ENCODE measurements around the gene TNS3. TPM values are rescaled to one million over a fixed set of nuclear protein-coding genes. Genes with fewer than 3 reads are reported as not detected.

Gene TNS3
- total RNA-seq, 2 experiments from 2014 or later = not detected

- no peaks in the 10 kb centered on the region for H3K36me3 Mint-ChIP-seq (ENCODE audit: low read depth)
- H3K27ac Mint-ChIP-seq = no peak overlapping the region
- no peaks in the 10 kb centered on the region for H3K27me3 Mint-ChIP-seq
- no peaks in the 10 kb centered on the region for H3K9me3 Mint-ChIP-seq
- DNase-seq = no peak
- no peaks in the 10 kb centered on the region for H3K4me1 Mint-ChIP-seq
- ChIA-PET POLR2A (no interaction called here), CTCF (no interaction called here)
- no peak overlapping the region for H3K4me3 Mint-ChIP-seq
These were observed 237.5 kb downstream of the TNS3 start for GRCh38 chr7:47344171-47344955.

GRCh38 chr7:47343061-47343455 is 238.9 kb downstream of the TNS3 start:
- no peak for DNase-seq
- no peaks in the 10 kb centered on the region for H3K27me3 Mint-ChIP-seq
- no peak overlapping the region for H3K27ac Mint-ChIP-seq
- H3K4me3 Mint-ChIP-seq = no peak overlapping the region
- no peaks in the 10 kb centered on the region for H3K36me3 Mint-ChIP-seq (ENCODE audit: low read depth)
- ChIA-PET CTCF (no interaction called here), POLR2A (no interaction called here)
- H3K4me1 Mint-ChIP-seq = no peaks in the 10 kb centered on the region
- no peaks in the 10 kb centered on the region for H3K9me3 Mint-ChIP-seq

- no peaks in the 10 kb centered on the region for H3K27me3 Mint-ChIP-seq
- H3K27ac Mint-ChIP-seq = no peak overlapping the region
- no peaks in the 10 kb centered on the region for H3K9me3 Mint-ChIP-seq
- CTCF ChIA-PET = no interaction called here
- H3K4me1 Mint-ChIP-seq = no peaks in the 10 kb centered on the region
- DNase-seq = no peak
- POLR2A ChIA-PET = no interaction called here
- H3K36me3 Mint-ChIP-seq (ENCODE audit: low read depth) = no peaks in the 10 kb centered on the region
- H3K4me3 Mint-ChIP-seq = no peak overlapping the region
These were observed 239.4 kb downstream of the TNS3 start for GRCh38 chr7:47342296-47343060.

GRCh38 chr7:47340517-47340916 is 241.4 kb downstream of the TNS3 start:
- Mint-ChIP-seq H3K27me3 (no peaks in the 10 kb centered on the region), H3K4me3 (no peak overlapping the region), H3K4me1 (no peaks in the 10 kb centered on the region), H3K27ac (no peak overlapping the region), H3K36me3 (ENCODE audit: low read depth) (no peaks in the 10 kb centered on the region), H3K9me3 (no peaks in the 10 kb centered on the region)
- DNase-seq = no peak
- CTCF ChIA-PET = no interaction called here
- POLR2A ChIA-PET = no interaction called here

GRCh38 chr7:47338026-47338425 is 243.9 kb downstream of the TNS3 start:
- H3K4me3 Mint-ChIP-seq = no peak overlapping the region
- DNase-seq = no peak
- no peak overlapping the region for H3K27ac Mint-ChIP-seq
- no peaks in the 10 kb centered on the region for H3K36me3 Mint-ChIP-seq (ENCODE audit: low read depth)
- POLR2A ChIA-PET = no interaction called here
- CTCF ChIA-PET = no interaction called here
- H3K4me1 Mint-ChIP-seq = no peaks in the 10 kb centered on the region
- H3K9me3 Mint-ChIP-seq = no peaks in the 10 kb centered on the region
- H3K27me3 Mint-ChIP-seq = no peaks in the 10 kb centered on the region

- H3K9me3 Mint-ChIP-seq = no peaks in the 10 kb centered on the region
- DNase-seq = no peak
- H3K36me3 Mint-ChIP-seq (ENCODE audit: low read depth) = no peaks in the 10 kb centered on the region
- no peaks in the 10 kb centered on the region for H3K4me1 Mint-ChIP-seq
- H3K27ac Mint-ChIP-seq = no peak overlapping the region
- no peak overlapping the region for H3K4me3 Mint-ChIP-seq
- ChIA-PET CTCF (no interaction called here), POLR2A (no interaction called here)
- H3K27me3 Mint-ChIP-seq = no peaks in the 10 kb centered on the region
These were observed 244.4 kb downstream of the TNS3 start for GRCh38 chr7:47337531-47337930.

GRCh38 chr7:47336472-47337425 is 245.2 kb downstream of the TNS3 start:
- Mint-ChIP-seq H3K9me3 (no peaks in the 10 kb centered on the region), H3K27me3 (no peaks in the 10 kb centered on the region), H3K27ac (no peak overlapping the region), H3K4me1 (no peaks in the 10 kb centered on the region), H3K4me3 (no peak overlapping the region), H3K36me3 (ENCODE audit: low read depth) (no peaks in the 10 kb centered on the region)
- ChIA-PET CTCF (interaction anchor here (1.2 kb wide), 1 partner anchor 24 kb away, joined by 3 read pairs; no protein-coding TSS in a partner anchor), POLR2A (interaction anchor here (0.6 kb wide), 1 partner anchor 1175 kb away, joined by 3 read pairs; no protein-coding TSS in a partner anchor)
- DNase-seq = no peak

- POLR2A ChIA-PET = interaction anchor here (0.6 kb wide), 1 partner anchor 1174 kb away, joined by 3 read pairs; no protein-coding TSS in a partner anchor
- H3K9me3 Mint-ChIP-seq = no peaks in the 10 kb centered on the region
- CTCF ChIA-PET = interaction anchor here (1.2 kb wide), 1 partner anchor 23 kb away, joined by 3 read pairs; no protein-coding TSS in a partner anchor
These were observed 246.1 kb downstream of the TNS3 start for GRCh38 chr7:47335557-47336471.

GRCh38 chr7:47335071-47335470 is 246.8 kb downstream of the TNS3 start:
- DNase-seq = no peak
- H3K36me3 Mint-ChIP-seq (ENCODE audit: low read depth) = no peaks in the 10 kb centered on the region
- H3K4me3 Mint-ChIP-seq = no peak overlapping the region
- no peak overlapping the region for H3K27ac Mint-ChIP-seq
- H3K27me3 Mint-ChIP-seq = no peaks in the 10 kb centered on the region
- no peaks in the 10 kb centered on the region for H3K9me3 Mint-ChIP-seq
- POLR2A ChIA-PET = no interaction called here
- H3K4me1 Mint-ChIP-seq = no peaks in the 10 kb centered on the region
- CTCF ChIA-PET = no interaction called here

More at GRCh38 chr7:47335557-47336471, 246.1 kb downstream of the TNS3 start:
- DNase-seq = no peak
- Mint-ChIP-seq H3K36me3 (ENCODE audit: low read depth) (no peaks in the 10 kb centered on the region), H3K4me3 (no peak overlapping the region), H3K27ac (no peak overlapping the region), H3K27me3 (no peaks in the 10 kb centered on the region), H3K4me1 (no peaks in the 10 kb centered on the region)

GRCh38 chr7:47333959-47334358 is 248.0 kb downstream of the TNS3 start:
- Mint-ChIP-seq H3K27ac (no peak overlapping the region), H3K27me3 (no peaks in the 10 kb centered on the region), H3K4me3 (no peak overlapping the region), H3K9me3 (no peaks in the 10 kb centered on the region), H3K4me1 (no peaks in the 10 kb centered on the region), H3K36me3 (ENCODE audit: low read depth) (no peaks in the 10 kb centered on the region)
- ChIA-PET POLR2A (no interaction called here), CTCF (no interaction called here)
- no peak for DNase-seq

- Mint-ChIP-seq H3K4me1 (no peaks in the 10 kb centered on the region), H3K4me3 (no peak overlapping the region), H3K27ac (no peak overlapping the region), H3K36me3 (ENCODE audit: low read depth) (no peaks in the 10 kb centered on the region), H3K9me3 (no peaks in the 10 kb centered on the region), H3K27me3 (no peaks in the 10 kb centered on the region)
- CTCF ChIA-PET = no interaction called here
- POLR2A ChIA-PET = no interaction called here
- DNase-seq = no peak
These were observed 248.4 kb downstream of the TNS3 start for GRCh38 chr7:47333554-47333887.

Measured in activated CD4-positive, alpha-beta T cell treated with anti-CD3 and anti-CD28 coated beads, Interleukin-2, amount 10 ng/mL, durations not matched to agents 7 days and 5 days (primary cell).